Measurements from ENCODE around the gene PDE6A.

PDE6A gene

DNA sequence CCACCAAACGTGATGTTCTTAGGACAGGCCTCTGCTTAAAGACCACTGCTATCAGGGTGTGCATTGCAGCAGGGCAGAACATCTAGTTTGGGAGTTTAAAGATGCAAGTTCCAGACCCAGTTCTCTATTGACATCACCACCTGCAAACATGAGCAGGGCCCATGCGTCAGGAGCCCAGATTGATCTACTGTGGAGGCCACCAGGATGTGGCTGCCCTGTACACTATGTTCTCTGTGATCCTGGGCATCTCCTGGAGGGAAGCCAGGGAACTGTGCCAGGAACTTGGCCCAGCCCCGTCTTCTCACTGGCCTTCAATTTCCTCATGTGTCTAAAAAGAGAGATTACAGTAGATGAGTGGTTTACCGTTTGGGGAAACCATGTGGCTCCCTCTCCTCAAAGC, 87.1 kb downstream of the PDE6A start:
- no peak for DNase-seq

DNA sequence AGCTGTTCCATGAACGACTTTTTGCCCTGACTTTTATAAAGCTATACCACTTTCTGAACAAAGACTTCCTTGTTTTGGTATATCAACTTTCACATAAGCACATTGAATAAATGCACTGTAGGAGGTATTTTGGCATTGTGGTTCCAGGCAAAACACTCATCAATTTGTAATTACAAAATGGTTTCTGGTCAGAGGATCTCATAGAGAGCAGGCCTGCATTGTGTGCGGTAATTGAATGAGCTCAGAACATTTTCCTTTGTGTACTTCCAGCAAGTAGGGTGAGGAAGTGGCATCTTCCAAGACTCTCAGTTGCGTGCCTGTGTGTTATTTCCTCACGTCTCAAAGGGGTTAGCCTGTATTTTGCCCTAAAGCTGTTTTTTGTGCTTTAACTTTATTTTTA, 89.2 kb downstream of the PDE6A start:
- DNase-seq = no peak

DNA sequence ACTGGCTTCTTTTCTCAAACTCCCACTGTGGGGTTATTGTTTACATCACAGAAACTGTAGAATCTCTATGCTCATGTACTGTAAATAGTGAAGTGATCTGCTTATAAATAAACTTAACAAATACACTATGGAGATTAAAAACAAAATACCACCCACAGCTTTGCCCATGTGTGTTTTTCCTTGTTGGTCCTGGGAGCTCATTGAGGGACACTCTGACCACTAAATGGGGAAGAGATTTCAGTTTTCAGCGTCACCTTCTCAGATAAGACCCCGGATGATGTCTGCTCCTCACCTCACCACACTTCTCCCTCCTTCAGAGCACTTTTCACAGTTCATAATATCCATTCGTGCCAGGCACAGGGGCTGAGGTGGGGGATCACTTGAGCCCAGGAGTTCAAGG, 89.7 kb downstream of the PDE6A start:
- DNase-seq = no peak

DNA sequence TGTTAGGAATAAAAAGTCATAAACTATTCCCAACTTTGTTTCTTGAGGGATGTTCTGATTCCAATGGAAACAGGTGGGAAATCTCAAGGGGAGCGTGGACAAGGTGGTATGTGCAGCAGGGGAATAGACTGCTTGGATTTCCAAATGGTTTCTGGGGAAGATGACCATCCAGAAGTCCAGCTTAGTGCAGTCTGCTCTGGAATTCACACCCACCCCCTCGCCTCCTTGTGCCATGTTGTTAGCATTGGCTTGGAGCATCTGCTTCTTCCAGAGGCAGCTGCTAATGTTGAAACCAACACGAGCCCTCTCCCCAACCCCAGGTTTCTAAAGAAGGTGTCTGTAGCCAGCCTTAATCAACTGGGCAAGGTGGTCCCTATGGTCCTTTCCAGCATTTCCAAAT, 90.9 kb downstream of the PDE6A start:
- DNase-seq = no peak

DNA sequence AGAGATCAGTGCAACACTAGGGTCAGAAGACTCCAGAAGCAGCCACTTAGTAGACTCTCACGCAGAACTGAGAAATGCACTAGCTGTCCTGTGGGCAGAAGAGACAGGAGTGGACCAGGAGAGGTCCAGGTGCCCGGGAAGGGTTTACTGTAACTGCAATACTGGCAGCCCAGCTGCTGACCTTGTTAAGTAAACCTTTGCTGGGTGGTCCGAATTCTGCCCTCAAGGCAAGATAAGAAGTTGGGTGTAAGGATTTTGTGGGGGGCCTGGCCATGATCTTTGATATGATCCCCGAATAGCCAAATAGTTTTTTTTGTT, 91.3 kb downstream of the PDE6A start:
- DNase-seq = no peak

DNA sequence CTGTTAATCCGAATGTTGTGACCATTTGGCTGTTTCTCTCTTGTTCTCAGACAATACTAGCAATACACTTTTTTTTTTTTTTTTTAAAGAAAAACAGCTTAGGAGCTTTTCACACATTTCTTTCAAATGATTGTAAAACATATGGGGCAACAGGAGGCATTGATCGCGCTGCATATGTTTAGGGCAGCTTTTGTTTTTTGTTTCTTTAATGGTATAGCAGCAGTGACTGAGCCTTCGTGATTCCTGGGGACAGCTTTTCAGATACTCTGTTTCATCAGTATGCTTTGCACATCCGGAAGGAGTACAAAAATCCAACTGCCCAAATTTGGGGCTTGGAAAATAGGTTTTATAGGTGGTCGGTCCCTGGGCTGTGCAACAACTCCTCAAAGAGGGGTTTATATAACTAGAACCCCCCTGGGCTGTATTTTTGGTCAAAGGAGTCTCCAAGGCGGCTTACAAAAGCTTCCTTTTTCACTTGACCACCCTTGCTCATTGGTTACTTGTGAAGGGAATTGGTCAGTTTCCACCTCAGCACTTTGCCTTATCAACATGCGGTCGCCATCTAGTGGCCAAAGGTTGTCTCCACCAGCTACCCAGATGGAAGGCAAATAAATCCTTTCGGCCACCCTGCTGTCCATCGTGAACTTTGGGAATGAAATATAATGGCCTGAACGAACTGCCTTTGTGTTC, 91.8 kb downstream of the PDE6A start:
- DNase-seq = peak; percentile 5 to 66

DNA sequence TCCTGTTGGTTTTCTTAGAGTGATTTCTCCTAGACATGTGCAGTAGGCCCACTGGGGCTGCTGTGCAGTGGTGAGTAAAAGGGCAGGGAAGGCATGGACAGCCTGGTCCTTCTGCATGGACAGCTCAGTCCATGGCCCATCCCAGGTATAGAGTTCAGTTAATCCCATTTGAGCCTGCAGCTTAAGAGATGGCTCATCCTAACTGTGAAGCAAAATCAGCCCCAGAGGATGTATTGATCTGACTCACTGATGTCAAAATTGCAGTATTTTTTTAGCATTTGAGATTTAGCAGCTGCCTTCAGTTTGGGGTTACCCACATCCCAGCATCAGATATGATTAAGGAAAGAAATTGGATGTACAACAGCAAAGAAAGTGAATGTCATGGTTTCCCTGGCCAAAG, 93.4 kb downstream of the PDE6A start:
- DNase-seq = no peak

DNA sequence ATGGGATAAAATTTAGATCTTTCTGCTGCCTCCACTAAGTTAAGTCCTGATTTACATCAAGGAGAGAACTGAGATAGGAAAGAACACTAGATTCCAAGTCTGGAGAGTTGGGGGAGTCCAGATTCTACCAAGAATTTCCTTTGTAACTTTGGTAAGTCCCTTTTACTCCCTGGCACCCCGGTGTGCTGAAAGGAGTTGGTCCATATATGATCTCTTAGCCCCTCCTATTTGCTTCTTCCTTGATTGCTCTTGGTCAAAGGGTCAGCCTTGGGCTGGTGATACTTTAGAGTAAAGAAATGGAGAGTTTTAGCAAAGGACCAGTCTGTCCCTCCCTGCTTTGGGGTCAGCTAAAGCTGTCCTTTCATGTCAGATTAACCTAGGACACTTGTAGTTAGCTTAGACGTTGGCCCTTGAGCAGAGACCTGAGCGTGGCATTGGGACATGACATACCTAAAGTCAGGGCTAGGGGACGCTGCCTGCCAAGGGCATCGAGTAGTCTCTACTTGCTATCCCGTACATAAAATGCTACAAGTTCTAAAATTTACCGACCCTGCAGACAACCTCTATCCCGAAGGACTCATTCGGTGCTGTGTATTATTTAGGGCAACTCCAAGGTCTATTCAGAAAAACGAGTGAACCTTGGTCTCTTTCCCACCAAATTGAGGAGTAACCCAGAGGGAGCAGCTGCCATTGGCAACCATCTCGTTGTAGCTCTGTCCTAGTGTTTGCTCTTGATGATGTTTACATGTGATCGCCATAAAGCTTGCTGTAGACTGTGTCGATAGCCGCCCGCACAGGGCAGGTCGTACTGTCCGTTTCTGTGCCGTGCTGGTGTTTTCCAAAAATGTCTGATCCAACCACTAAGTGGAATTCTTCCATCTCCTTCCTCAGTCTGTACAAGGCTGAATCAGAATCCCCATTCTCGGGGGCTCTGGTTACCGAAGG, 94.4 kb downstream of the PDE6A start:
- DNase-seq = no peak

DNA sequence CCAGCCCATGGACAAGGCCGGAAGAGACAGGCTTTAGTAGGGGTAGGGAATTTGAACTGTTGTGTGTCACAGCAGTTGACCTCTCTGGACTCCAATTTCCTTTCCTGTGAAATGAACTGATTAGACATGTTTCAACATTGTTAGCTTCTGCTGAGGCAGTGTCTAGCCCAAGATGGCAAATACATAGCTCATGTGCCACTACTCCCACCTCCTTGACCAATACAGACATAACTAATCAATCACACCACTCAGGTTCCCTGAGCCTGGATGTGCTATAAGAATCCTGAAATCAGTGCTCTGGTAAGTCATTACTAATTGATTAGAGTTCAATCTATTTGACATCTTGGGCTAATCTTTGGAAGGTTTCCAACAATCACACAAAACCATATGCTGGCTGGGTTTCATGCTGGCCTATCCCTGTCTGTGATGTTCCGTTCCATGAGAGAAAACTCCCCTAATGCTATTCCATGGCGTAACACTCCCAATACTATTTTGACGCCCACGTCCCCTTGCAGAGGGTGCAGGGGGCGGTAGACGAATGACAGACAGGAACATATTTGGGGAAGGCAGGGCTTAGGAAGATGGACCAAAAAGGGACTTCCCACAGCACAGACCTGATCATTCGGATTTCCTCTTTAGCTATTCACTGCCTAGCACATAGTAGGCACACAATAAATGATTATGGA, 95.2 kb downstream of the PDE6A start:
- DNase-seq = no peak

DNA sequence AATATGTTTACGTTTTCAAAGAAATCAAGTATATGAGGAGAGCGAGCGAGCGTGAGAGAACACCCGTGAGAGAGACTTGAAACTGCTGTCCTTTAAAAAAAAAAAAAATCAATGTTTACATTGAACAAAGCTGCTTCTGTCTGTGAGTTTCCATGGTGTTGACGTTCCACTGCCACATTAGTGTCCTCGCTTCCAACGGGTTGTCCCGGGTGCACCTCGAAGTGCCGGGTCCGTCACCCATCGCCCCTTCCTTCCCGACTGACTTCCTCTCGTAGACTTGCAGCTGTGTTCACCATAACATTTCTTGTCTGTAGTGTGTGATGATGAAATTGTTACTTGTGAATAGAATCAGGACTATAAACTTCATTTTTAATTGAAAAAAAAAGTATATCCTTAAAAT, 97.0 kb downstream of the PDE6A start:
- DNase-seq = no peak

DNA sequence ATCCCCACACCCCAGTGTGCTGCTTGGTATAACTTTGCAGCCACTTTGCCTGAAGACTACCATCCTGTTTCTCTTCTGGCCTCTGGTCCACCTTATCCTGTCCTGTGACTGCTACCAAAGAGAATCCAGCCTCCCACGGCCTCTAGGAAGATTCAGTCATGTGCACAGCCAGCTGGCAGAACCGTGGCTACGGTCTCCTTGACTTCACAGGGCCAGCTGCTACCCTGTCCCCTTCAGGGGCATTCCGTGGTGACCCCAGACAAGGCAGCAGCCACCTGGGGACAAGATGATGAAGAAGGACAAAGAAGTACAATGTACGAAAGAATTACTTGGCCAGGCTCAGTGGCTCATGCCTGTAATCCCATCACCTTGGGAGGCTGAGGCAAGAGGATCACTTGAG, 98.6 kb downstream of the PDE6A start:
- DNase-seq = no peak

DNA sequence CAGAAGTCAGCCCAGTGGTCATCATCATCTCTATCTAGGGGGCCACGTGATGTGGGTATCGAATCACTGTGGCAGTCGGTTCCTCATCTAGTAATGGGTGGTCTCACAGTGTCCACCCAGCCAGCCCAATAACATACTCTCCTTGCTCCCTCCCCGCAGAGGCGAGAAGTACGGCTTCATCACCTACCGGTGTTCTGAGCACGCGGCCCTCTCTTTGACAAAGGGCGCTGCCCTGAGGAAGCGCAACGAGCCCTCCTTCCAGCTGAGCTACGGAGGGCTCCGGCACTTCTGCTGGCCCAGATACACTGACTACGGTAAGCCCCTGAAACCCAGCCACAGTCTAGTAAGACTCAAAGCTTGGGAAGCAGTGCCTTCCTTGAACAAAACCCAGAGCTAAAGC, 99.0 kb downstream of the PDE6A start:
- no peak for DNase-seq

DNA sequence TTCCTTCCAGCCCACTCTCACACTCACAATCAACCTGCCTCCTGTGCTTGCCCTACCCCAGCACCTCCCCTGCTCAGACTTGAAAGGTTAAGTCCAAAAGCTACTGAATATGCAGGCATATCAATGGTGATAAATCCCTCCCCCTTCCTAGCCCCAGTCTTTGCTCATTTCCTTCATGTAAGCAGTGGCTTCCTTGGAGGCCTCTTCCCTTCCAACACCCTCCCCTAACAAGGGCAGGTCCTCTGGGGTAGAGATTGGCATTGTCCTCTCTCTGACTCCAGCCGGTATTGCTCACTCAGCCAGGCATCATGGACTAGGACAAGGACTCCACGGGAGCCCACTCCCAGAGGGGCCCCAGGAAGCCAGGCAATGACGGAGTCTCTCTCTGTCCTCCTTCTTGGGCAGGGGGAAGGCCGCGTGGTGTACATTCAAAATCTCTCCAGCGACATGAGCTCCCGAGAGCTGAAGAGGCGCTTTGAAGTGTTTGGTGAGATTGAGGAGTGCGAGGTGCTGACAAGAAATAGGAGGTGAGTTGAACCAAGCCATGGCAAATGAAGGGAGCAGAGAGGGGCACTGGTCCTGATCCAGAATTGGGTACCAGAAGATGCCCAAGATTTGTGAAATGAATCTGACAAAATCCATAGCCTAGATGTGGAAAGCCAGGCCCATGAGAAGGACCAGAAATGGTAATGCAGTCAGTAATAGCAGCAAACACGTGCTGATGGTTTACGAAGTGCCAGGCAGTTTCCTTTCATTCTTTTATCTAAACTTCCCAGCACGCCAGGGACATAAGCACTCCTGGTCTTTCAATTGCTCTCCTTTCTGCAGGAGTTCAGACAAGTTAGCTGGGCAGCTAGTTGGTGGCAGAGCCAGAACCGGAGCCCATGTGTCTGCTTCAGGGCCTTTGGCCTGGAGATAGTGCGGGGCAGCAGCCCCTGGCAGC, 102.5 kb downstream of the PDE6A start:
- no peak for DNase-seq

DNA sequence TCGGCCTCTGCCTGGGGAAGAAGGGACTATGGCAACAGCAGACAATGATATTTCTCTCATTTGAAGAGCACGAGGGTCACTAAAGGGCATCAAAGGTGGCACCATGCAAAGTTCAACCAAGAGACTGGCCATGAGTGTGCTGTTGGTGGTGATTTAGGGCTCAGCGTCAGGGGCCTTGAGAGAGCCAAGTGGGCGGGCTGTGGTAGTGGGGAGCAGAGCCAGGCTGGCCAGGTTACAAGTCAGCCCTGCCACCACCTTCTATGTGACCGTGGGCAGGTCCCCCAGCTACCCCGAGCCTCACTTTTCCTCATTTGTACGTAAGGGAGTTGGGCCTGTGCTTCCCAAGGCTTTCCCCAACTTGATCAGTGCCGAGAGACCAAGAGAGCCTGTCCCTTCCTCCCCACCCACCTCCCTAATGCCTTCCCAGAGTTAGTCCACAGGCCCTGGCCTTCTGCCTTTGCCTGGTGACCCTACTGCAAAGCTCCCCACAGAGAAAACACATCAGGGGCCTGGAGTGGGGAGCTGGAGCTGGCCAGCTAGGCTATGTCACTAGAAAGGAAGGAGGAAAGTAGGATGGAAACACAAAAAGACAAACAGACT, 104.3 kb downstream of the PDE6A start:
- DNase-seq = no peak

DNA sequence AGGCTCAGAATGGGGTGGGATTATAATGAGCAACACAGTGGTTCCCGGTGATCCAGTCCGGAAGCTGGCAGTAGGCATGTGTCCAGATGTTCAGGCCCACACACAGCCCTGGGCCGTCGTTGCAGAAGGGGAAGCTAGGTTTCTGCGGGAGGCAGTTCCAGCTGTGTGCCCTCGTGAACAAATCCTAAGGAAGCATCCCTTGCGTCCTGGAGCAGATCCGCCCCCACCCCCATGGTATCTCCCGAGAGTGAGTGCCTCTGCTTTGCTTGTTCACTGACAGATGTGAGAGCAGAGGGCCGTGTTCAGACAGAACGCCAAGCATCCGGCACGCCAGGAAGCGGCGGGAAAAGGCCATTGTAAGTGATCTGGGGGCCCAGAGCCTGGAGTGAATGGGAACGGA, 104.8 kb downstream of the PDE6A start:
- DNase-seq = no peak

DNA sequence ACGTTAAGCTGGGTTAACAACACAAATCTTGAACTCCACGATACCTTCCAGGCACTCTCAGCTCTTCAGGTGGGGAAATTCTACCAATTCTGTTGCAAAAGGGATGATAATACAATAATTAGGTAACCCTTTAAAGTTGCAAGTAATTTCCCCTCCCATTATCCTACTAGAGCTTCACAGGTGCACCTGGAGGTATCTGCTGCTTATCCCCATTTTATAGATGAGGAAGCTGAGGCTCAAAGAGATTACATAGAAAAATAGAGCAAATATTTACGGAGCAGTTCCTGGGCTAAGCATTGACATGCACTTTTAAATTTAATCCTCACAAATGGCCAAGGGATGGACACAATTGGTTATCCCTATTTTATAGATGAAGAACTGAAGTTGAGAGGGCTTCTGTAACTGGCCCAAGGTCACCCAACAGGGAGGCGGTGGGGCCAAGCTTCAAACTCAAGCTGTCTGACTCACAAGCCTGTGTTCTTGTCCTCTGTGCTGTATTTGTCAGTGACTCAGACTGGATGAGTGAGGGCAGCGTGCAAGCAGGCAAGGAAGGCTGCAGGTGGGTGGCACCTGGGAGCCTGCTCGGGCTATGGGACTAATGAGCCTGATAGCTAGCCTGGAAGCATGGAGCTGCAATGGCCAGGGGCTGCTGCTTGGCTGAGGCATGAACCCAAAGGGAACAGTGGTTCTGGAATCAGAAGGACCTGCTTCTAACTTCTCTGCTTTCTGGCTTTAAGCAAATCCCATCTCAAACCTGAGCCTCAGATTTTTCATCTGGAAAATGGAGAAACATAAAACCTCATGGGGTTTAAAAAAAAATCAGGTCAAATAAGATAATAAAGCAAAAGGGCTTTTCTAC, 105.5 kb downstream of the PDE6A start:
- no peak for DNase-seq

DNA sequence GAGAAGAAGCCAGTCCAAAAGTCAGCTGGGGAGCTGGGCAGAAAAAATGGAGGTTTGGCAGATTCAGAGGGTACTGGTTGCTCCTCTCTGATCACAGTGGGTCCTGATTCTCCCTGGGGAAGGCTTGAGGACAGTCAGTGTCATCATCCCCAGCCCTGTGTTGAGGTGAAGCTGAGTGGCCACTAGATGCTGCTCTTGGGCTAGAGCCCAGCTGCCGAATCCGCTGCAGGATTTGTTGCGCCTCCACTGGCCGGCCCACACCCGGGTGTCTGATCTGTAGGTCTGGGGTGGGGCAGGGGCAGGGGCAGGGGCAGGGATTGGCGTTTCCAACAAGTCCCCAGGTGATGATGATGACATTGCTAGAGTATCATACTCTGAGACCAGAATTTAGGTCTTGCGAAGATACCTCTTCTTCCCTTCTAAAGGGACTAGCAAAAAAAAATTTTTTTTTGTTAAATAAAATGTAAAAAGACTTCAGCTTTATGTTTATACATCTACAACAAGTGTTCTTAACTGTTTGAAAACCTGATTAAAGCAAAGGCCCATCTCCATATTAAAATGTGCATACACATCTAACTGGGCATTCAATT, 106.8 kb downstream of the PDE6A start:
- peak in 1 of 2 experiments; percentile 62 for DNase-seq

DNA sequence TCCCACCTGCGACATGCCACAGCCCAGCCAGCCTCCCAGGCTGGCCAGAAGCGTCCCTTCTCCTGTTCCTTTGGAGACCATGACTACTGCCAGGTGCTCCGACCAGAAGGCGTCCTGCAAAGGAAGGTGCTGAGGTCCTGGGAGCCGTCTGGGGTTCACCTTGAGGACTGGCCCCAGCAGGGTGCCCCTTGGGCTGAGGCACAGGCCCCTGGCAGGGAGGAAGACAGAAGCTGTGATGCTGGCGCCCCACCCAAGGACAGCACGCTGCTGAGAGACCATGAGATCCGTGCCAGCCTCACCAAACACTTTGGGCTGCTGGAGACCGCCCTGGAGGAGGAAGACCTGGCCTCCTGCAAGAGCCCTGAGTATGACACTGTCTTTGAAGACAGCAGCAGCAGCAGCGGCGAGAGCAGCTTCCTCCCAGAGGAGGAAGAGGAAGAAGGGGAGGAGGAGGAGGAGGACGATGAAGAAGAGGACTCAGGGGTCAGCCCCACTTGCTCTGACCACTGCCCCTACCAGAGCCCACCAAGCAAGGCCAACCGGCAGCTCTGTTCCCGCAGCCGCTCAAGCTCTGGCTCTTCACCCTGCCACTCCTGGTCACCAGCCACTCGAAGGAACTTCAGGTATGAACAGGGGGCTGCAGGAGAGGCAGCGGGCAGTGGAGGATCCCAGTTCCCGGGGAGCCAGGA, 108.0 kb downstream of the PDE6A start:
- DNase-seq = no peak

DNA sequence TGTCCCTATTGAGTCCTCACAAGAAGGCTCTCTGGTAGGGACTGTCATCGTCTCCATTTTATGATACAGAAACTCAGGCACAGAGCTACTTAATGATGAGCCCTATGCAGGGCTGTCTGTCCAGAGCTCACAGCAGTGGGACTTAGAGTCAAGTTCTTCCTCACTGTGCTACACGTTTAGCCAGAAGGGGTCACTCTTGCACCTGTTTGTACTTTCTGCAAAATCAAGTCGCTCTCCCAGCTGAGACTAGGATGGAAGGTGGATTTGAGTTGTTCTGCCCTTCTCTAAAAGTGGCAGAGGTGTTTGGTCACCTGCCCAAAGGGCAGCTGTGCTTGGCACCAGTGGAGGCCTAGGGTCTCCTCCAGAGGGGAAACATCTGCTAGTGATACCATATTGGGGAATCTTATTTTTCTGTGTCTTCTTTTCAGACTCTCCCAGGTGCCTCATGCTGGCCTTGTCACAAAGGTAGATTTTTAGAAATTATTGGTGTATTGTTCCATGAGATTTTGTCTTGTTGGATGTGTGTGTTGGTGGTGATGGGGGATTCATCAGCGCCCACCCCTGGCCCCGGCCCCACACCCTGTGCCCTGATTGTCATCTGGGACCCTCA, 110.2 kb downstream of the PDE6A start:
- peak; percentile 49 to 85 for DNase-seq
